GM06990 (cell line): ENCODE measurements around the gene HS3ST3A1.

ENCODE experiments used
- DNase-seq: peaks from one replicate; pipeline ENCODE4 v3.0.0-alpha.2; 2011; ENCODE audit not compliant: insufficient read length; ENCODE audit errors: extremely low read depth
- H3K27me3 ChIP-seq: replicated peaks from 2 replicates; pipeline ENCODE4 v1.6.0; 2011; ENCODE audit warnings: low read length; ENCODE audit not compliant: control insufficient read depth, insufficient read depth
- H3K36me3 ChIP-seq: 2 replicates; pipeline ENCODE4 v1.5.1; 2011; ENCODE audit warnings: low read length; ENCODE audit not compliant: control insufficient read depth, insufficient read depth
- H3K4me3 ChIP-seq: replicated peaks from 2 replicates; pipeline ENCODE4 v1.5.1; 2011; ENCODE audit warnings: low read depth, mild to moderate bottlenecking, control low read depth, low read length
- TF ChIP-seq, protein P1 (sequence below): IDR thresholded peaks from 2 replicates; pipeline ENCODE4 v1.5.1; 2011; ENCODE audit warnings: low read length, control low read depth, mild to moderate bottlenecking, inconsistent platforms; ENCODE audit not compliant: insufficient read depth, poor library complexity, severe bottlenecking

Gene HS3ST3A1

DNA sequence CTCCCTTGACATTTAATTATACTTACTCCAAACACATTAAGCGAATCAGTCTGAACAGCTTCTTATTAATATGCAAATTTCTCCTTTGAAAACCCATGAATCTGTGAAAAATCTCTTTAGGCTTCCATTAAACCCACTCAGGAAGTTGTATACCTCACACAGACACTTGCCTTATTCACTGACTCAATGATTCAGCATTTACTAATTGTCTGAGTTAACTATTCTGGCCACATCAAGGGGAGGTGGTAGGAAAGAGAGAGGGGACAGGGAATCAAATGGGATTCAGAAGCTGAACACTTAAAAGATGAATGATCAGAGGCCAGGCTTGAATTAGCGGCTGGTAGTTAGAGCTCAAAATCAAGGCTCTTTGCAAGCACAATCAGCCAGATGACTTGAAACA lies 70.0 kb downstream of the HS3ST3A1 start:
- DNase-seq: no peak
- no peaks in the 10 kb centered on the region for H3K27me3 ChIP-seq
- no peaks in the 10 kb centered on the region for H3K36me3 ChIP-seq
- TF ChIP-seq, protein P1, sequence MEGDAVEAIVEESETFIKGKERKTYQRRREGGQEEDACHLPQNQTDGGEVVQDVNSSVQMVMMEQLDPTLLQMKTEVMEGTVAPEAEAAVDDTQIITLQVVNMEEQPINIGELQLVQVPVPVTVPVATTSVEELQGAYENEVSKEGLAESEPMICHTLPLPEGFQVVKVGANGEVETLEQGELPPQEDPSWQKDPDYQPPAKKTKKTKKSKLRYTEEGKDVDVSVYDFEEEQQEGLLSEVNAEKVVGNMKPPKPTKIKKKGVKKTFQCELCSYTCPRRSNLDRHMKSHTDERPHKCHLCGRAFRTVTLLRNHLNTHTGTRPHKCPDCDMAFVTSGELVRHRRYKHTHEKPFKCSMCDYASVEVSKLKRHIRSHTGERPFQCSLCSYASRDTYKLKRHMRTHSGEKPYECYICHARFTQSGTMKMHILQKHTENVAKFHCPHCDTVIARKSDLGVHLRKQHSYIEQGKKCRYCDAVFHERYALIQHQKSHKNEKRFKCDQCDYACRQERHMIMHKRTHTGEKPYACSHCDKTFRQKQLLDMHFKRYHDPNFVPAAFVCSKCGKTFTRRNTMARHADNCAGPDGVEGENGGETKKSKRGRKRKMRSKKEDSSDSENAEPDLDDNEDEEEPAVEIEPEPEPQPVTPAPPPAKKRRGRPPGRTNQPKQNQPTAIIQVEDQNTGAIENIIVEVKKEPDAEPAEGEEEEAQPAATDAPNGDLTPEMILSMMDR: no peak
- H3K4me3 ChIP-seq: no peak overlapping the region

DNA sequence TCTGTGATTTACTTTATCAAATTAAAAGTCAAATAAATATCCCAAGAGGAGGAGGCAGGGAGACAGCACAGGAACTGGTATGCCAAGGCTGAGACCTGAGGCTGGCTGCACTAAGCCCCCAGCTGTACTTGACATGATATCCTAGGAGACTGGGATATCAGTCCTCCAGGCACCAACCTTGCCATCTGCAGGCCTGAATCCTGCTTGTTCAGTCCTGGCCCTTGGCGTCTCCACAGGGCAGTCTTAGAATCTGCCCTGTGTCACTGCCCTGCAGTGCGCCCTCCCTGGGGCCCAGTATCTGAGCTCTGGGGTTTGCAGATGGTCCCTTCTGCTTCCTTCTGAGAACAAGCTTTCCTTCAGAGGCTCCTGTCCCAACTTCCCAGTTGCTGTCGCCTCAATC lies 75.9 kb downstream of the HS3ST3A1 start:
- DNase-seq: no peak
- Histone ChIP-seq H3K27me3 (no peaks in the 10 kb centered on the region), H3K36me3 (no peaks in the 10 kb centered on the region), H3K4me3 (no peak overlapping the region)
- TF ChIP-seq, protein P1: no peak

DNA sequence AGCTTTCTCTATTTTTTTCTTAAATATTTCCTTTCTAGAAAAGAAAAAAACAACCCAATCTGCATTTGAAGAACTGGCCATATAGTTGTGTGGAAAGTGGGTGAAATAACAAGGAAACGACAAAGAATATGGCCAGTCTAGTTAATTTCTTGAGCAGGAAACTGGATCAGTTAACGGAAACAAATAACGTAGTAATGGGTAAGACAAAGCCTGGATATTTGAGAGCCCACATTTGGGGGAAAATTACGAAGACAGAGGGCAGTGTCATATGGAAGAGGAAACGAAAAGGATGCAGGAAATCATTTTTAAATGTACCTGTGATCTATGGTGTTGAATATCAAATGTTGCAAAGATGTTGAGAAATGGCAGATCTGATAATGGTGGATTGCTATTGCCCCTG lies 78.6 kb downstream of the HS3ST3A1 start:
- Histone ChIP-seq H3K27me3 (no peaks in the 10 kb centered on the region), H3K4me3 (no peak overlapping the region), H3K36me3 (no peaks in the 10 kb centered on the region)
- no peak for DNase-seq
- TF ChIP-seq, protein P1: no peak

DNA sequence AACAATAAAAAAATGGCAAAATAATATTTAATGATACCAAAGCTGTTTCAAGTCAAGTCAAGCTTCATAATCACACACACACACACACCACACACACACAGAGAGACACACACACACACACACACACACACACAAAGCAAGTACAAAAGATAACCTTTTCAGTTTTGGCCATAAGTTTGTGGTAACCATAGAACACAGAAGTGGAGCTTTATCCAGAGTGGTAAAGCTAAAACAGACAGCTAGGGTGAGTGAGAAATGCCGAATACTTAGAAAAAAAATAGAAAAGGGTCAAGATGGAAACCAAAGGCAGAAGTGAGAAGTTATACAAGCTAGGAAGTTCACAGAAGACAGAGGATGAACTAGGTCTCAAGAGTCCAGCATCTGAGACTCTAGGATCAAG lies 79.0 kb downstream of the HS3ST3A1 start:
- no peaks in the 10 kb centered on the region for H3K27me3 ChIP-seq
- TF ChIP-seq, protein P1: no peak
- H3K36me3 ChIP-seq: no peaks in the 10 kb centered on the region
- no peak for DNase-seq
- H3K4me3 ChIP-seq: no peak overlapping the region

DNA sequence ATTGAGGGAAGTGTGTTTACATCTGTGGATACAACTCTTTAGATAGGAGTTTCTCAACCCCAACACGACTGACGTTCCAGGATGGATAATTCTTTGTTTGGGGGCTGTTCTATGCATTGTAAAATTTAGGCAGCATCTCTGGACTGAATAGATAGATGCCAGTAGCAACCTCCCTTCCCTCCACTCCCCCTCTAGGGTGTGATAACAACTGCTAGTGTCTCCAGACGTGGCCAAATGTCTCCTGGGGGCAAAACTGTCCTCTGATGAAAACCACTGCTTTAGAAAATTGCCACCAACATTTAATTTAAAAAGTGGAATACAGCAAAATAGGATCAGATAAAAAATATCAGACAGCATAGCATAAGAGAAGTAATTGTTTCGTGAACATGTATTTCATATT lies 79.9 kb downstream of the HS3ST3A1 start:
- no peak for DNase-seq
- H3K36me3 ChIP-seq: no peaks in the 10 kb centered on the region
- H3K27me3 ChIP-seq: no peaks in the 10 kb centered on the region
- H3K4me3 ChIP-seq: no peak overlapping the region
- TF ChIP-seq, protein P1: no peak

DNA sequence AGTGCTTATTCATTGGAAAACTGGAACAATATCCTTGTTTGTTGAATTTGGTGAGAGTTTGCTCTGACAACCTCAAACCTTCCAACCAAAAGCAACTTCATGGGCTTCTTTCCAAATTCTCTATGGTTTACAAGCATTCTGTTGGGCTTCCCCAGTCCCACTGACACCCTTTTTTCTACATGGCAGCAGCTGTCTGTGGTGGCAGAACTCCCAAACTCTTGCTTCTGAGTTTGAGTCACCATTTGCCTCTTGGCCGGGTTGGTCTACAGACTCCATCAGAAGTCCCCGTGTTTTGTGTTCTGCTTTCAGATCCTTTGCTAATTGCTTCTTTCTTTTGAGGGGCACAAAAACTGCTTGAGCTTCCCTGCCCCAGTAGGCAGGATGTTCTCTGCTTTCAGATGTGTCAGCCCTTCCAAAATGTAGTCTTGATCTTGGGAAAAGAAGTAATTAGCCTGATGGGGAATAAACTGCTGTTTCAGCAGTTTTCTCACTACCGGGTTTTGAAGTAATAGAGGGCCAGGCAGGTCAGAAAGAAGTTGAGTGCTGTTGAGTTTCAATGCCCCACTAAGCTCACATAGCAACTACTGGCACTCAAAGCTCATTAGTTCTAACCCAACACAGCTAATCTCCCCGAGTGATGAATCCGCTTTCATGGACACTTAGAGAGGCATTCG lies 80.7 kb downstream of the HS3ST3A1 start:
- Histone ChIP-seq H3K27me3 (no peaks in the 10 kb centered on the region), H3K4me3 (no peak overlapping the region), H3K36me3 (no peaks in the 10 kb centered on the region)
- TF ChIP-seq, protein P1: no peak
- peak; percentile 29 for DNase-seq
